Uterus (tissue), 4 donors: Measurements from ENCODE around the gene RDH5. TPM values are rescaled to one million over a fixed set of nuclear protein-coding genes. Genes with fewer than 3 reads are reported as not detected.

Source experiments
- DNase-seq, 2 donors: peaks; one replicate each; pipeline ENCODE4 v3.0.0-alpha.2; 2019 to 2020
- H3K27ac ChIP-seq, 2 donors: fragments of 200-600 bp; sonication (generic); 1 replicate in 1 of 2; 2 replicates in 1 of 2; pipeline ENCODE4 v1.5.1; 2016 to 2018
- H3K27me3 ChIP-seq, 2 donors: fragments of 200-600 bp; sonication (generic); one replicate each; pipeline ENCODE4 v1.5.1; 2018 to 2019; ENCODE audit warnings: control low read depth in 1 of 2
- H3K36me3 ChIP-seq, 2 donors: fragments of 200-600 bp; sonication (generic); one replicate each; pipeline ENCODE4 v1.5.1; 2019; ENCODE audit warnings: control low read depth in 1 of 2
- H3K4me1 ChIP-seq, 2 donors: fragments of 200-600 bp; sonication (generic); one replicate each; pipeline ENCODE4 v1.5.1; 2018 to 2019; ENCODE audit warnings: control low read depth in 1 of 2
- H3K4me3 ChIP-seq, 2 donors: fragments of 200-600 bp; sonication (generic); 1 replicate in 1 of 2; 2 replicates in 1 of 2; pipeline ENCODE4 v1.5.1; 2018 to 2019; ENCODE audit warnings: mild to moderate bottlenecking in 1 of 2
- H3K9me3 ChIP-seq, 2 donors: fragments of 200-600 bp; sonication (generic); one replicate each; pipeline ENCODE4 v1.5.1; 2019; ENCODE audit warnings: control low read depth in 1 of 2
- POLR2A ChIP-seq, 2 donors: fragments of 450-650 bp; IDR thresholded peaks; one replicate each; pipeline ENCODE4 v1.6.1; 2016; ENCODE audit warnings: antibody characterized with exemption in 2 of 2, mild to moderate bottlenecking in 1 of 2, moderate library complexity in 1 of 2
- intact Hi-C: fragments of 100-400 bp; cut with DNase I; formaldehyde crosslinking; loops from one replicate; pipeline ENCODE4 v1.15.1; 2023; ENCODE audit warnings: low total_unique reads
- total RNA-seq, 4 donors: library from RNA; depleted of rRNA in 3 of 4; stranded (reverse); fragments of >200 nt in 3 of 4; gene quantifications; one replicate each; pipeline versions ENCODE4 v1.1.0 to v1.2.4, GENCODE V29; 2014 to 2023
- TF ChIP-seq, protein P1 (sequence below), 4 experiments: fragments of 200-600 bp in 2 of 4; fragments of 450-650 bp in 2 of 4; sonication (generic) in 2 of 4; IDR thresholded peaks; one replicate each; pipeline ENCODE4 v1.5.1; 2016 to 2019; ENCODE audit warnings: antibody characterized with exemption in 4 of 4, mild to moderate bottlenecking in 2 of 4, moderate library complexity in 1 of 4
- donor health status: DM: yes; HTN: yes; CAD: no.

The RDH5 gene
- total RNA-seq, 4 donors from 2014 or later = 4.1 to 16.8 (median 9.7) TPM

DNA sequence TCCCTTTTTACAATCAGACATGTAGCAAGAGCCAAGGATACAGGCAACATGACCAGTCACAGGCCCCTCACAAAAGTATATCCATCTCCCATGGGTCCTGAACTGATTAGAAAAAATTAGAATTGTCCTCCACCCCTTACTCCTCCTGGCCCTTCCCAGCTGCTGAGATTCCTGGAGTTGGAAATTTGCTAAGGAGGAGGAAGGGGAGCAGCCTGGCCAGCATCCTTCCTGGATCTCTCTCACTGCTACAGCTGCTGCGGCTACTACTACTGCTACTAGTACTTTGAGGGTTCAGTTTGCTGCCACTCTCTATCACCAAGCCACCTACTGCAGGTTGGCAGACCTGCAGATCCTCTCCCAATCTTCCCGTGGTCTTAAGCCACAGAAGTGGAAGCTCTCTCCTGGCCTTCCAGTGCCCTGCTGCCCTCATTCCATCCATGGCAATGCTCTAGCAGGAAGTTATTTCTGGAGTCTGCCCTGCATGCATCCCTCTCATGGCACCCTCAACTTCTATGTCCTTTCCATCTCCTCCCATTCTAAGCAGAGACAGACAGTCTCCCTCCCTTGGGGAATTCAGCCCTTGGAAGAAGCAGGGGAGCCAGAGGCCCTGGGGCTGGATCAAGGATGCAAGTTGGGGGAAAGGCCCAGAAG, 13.5 kb upstream of the RDH5 start:
- Histone ChIP-seq H3K27me3 (no peaks in the 10 kb centered on the region), H3K9me3 (no peaks in the 10 kb centered on the region), H3K4me1 (peaks cover 0 to 4% of the 10 kb centered on the region in 2 donors), H3K4me3 (peak overlapping the region; percentile 67), H3K36me3 (no peaks in the 10 kb centered on the region), H3K27ac (peak overlapping the region; percentile 74 to 82)
- intact Hi-C loops = no loop called here
- DNase-seq = no peak
- TF ChIP-seq, protein P1, sequence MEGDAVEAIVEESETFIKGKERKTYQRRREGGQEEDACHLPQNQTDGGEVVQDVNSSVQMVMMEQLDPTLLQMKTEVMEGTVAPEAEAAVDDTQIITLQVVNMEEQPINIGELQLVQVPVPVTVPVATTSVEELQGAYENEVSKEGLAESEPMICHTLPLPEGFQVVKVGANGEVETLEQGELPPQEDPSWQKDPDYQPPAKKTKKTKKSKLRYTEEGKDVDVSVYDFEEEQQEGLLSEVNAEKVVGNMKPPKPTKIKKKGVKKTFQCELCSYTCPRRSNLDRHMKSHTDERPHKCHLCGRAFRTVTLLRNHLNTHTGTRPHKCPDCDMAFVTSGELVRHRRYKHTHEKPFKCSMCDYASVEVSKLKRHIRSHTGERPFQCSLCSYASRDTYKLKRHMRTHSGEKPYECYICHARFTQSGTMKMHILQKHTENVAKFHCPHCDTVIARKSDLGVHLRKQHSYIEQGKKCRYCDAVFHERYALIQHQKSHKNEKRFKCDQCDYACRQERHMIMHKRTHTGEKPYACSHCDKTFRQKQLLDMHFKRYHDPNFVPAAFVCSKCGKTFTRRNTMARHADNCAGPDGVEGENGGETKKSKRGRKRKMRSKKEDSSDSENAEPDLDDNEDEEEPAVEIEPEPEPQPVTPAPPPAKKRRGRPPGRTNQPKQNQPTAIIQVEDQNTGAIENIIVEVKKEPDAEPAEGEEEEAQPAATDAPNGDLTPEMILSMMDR (IDR thresholded peaks at IDR 0.05) = no peak
- no peak for TF ChIP-seq POLR2A (IDR thresholded peaks at IDR 0.05)

DNA sequence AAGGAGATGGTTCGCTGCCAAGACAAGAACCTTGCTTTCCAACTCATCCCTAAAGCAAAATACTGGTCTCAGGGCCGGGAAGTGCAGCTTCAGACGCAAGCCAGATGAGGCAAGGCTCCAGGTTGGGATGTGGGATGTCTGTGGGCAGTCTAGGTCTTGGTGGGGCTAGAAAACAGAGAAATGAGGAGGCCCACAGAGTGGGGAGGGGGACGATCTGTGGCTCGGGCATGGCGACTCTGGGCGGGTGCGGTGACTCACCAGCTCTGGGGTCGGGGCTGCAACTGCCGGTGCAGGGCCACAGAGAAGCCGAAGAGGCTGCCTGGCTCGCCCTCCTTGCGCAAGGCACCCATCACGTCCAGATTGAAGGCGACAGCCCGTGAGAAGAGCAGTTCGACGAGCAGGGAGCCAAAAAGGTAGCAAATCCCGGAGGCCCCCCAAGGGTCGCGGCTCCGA, 12.9 kb upstream of the RDH5 start:
- intact Hi-C loops = no loop called here

DNA sequence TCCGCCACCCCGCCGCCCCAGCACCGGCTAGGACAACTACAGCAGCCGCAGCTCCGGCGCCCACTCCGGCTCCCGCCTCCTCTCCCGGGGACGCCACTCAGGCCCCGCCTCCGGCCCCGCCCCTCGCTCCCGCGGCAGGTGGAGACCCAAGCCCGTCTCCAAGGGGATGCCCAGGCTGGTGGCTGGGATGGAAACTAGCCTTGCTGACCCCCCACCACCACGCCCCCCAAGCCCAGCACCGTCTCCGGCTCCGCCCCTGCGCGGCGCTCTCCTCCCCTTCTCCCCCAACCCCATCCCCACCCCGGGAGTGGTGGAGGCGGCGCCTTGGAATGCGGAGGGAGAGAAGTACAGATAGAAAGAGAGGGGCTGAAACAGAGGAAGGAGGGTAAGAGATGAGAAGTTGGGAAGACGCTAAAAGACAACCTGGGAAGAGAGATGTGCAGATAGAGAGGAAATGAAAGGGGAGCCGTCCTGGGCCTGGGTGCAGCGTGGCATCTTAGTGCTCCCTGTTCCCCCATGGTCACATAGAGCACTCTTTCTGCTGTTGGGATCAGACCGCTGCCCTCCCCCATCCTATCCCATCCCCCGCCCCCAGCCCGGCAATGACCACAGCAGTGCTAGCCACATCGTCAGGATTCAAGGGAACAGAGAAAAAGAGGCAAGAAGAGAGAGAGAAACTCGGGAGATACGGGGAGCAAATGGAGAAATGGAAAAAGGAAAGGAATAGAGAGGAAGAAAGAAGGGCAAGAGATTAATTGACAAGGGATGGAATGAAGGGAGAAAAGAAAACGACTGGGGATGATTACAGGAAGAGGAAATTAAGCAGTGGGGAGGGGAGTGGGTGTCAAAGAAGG, 12.1 kb upstream of the RDH5 start, which contains the start of gene ITGA7:
Gene ITGA7 (minus strand): TSS at position 64 of the 854 bp plus-strand sequence. CDS start 222 bp downstream, outside the sequence.
- H3K4me1 ChIP-seq = peaks cover 0 to 4% of the 10 kb centered on the region in 2 donors
- no peaks in the 10 kb centered on the region for H3K9me3 ChIP-seq
- TF ChIP-seq POLR2A (IDR thresholded peaks at IDR 0.05) = peak in 1 of 2 donors; percentile 17
- TF ChIP-seq, protein P1 (IDR thresholded peaks at IDR 0.05) = no peak
- DNase-seq = peak; percentile 70 to 80
- peak within 1 kb of the TSS; percentile 67 for H3K4me3 ChIP-seq
- H3K27me3 ChIP-seq = no peaks in the 10 kb centered on the region
- intact Hi-C loops = no loop called here
- peak within 1 kb of the TSS; percentile 74 to 82 for H3K27ac ChIP-seq
- no peaks in the 10 kb centered on the region for H3K36me3 ChIP-seq

More for the DNA sequence above, 12.9 kb upstream of the RDH5 start:
- peak overlapping the region; percentile 67 for H3K4me3 ChIP-seq
- peak overlapping the region; percentile 74 to 82 for H3K27ac ChIP-seq
- no peaks in the 10 kb centered on the region for H3K9me3 ChIP-seq
- no peaks in the 10 kb centered on the region for H3K36me3 ChIP-seq
- no peaks in the 10 kb centered on the region for H3K27me3 ChIP-seq
- TF ChIP-seq, protein P1 (IDR thresholded peaks at IDR 0.05) = no peak
- TF ChIP-seq POLR2A (IDR thresholded peaks at IDR 0.05) = no peak
- no peak for DNase-seq
- peaks cover 0 to 4% of the 10 kb centered on the region in 2 donors for H3K4me1 ChIP-seq

DNA sequence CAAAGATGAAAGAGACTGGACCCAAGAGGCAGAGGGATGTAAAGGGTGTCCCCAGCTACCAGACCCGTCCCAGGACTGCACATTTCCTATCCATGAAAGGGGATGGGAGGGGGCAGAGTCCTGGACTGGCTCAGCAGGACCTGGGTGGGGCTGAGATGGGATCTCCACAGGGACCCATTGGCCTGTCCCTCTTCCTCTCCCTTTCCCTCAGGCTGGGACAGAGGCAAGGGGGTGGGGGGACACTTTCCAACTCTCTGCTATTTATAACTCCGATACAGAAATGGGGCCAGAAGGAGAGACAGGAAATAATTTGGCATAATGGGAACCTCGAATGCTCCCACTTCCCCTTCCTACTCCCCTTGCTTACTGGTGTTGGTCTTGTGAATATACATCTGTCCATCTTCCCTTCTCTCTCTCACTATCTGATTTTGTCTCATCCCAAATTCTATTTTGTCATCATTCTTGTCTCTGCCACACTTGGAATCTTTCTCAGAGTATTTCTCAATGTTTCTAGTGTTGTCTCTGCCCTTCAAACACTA, 11.4 kb upstream of the RDH5 start:
- Histone ChIP-seq H3K4me3 (peak overlapping the region in 1 of 2 donors; percentile 67), H3K27me3 (no peaks in the 10 kb centered on the region), H3K27ac (peak overlapping the region; percentile 74 to 82), H3K4me1 (peaks cover 0 to 4% of the 10 kb centered on the region in 2 donors), H3K9me3 (no peaks in the 10 kb centered on the region), H3K36me3 (no peaks in the 10 kb centered on the region)
- TF ChIP-seq POLR2A (IDR thresholded peaks at IDR 0.05) = no peak
- TF ChIP-seq, protein P1 (IDR thresholded peaks at IDR 0.05) = no peak
- DNase-seq = no peak
- intact Hi-C loops = no loop called here
